Activated T-cell treated with anti-CD3 and anti-CD28 coated beads for 48 hours (primary cell): ENCODE measurements around the gene ABL1.
A peak's percentile ranks its signal among the peaks of the same experiment; 100 is the strongest.
"Not testable (repeated sequence)": the region's sequence is repeated elsewhere in the genome, so short reads cannot be mapped to it uniquely, and the experiment has no call there.

Experiments
- DNase-seq: peaks from one replicate; pipeline ENCODE4 v3.0.0-alpha.2; 2020; ENCODE audit warnings: low read depth

ABL1 gene

GRCh38 chr9:130825351-130825651 lies 9.8 kb upstream of the ABL1 start:
- no peak for DNase-seq

- DNase-seq: no peak
Measured at GRCh38 chr9:130825809-130826208, 9.2 kb upstream of the ABL1 start.

- DNase-seq: no peak
Measured at GRCh38 chr9:130829762-130830161, 5.3 kb upstream of the ABL1 start.

GRCh38 chr9:130830231-130830760 lies 4.8 kb upstream of the ABL1 start:
- no peak for DNase-seq

- no peak for DNase-seq
Measured at GRCh38 chr9:130831077-130831476, 4.0 kb upstream of the ABL1 start.

GRCh38 chr9:130833031-130833990 lies 1.7 kb upstream of the ABL1 start:
- DNase-seq: no peak

GRCh38 chr9:130835441-130836298 lies 616 bp downstream of the ABL1 start:
- DNase-seq: peak; percentile 37

- no peak for DNase-seq
Measured at GRCh38 chr9:130837002-130837511, 2.0 kb downstream of the ABL1 start.

- DNase-seq: no peak
Measured at GRCh38 chr9:130837643-130838042, 2.6 kb downstream of the ABL1 start.

- no peak for DNase-seq
Measured at GRCh38 chr9:130839132-130840111, 4.4 kb downstream of the ABL1 start.

- no peak for DNase-seq
Measured at GRCh38 chr9:130842545-130842944, 7.5 kb downstream of the ABL1 start.

- no peak for DNase-seq
Measured at GRCh38 chr9:130843049-130843908, 8.2 kb downstream of the ABL1 start.

GRCh38 chr9:130844044-130844451 lies 9.0 kb downstream of the ABL1 start:
- DNase-seq: no peak

GRCh38 chr9:130845254-130845653 lies 10.2 kb downstream of the ABL1 start:
- no peak for DNase-seq

- DNase-seq: no peak
Measured at GRCh38 chr9:130845901-130846481, 10.9 kb downstream of the ABL1 start.

GRCh38 chr9:130846487-130847305 lies 11.6 kb downstream of the ABL1 start:
- no peak for DNase-seq

- no peak for DNase-seq
Measured at GRCh38 chr9:130847306-130848217, 12.5 kb downstream of the ABL1 start.

- not testable (repeated sequence) for DNase-seq
Measured at GRCh38 chr9:130848514-130848913, 13.5 kb downstream of the ABL1 start.
